Loucy (cell line): Measurements from ENCODE around the gene SLC31A2.

ENCODE experiments used
- H2AFZ ChIP-seq: fragments of 200-600 bp; sonication (generic); 2 replicates; pipeline ENCODE4 v1.6.0; 2016; ENCODE audit warnings: antibody characterized with exemption, mild to moderate bottlenecking, low read length, moderate library complexity
- H3F3A ChIP-seq: fragments of 200-600 bp; 2 replicates; pipeline ENCODE4 v1.6.0; 2016; ENCODE audit warnings: antibody characterized with exemption, low read depth, mild to moderate bottlenecking
- H3K27me3 ChIP-seq: fragments of 200-600 bp; sonication (generic); 2 replicates; pipeline ENCODE4 v1.6.1; 2014; ENCODE audit warnings: low read length, mild to moderate bottlenecking; ENCODE audit not compliant: insufficient read depth, poor library complexity, severe bottlenecking
- H3K36me3 ChIP-seq: fragments of 200-600 bp; sonication (generic); 2 replicates; pipeline ENCODE4 v1.6.1; 2016; ENCODE audit warnings: low read length; ENCODE audit not compliant: insufficient read depth
- H3K4me1 ChIP-seq: fragments of 200-600 bp; sonication (generic); 2 replicates; pipeline ENCODE4 v1.5.1; 2014; ENCODE audit warnings: low read length, mild to moderate bottlenecking; ENCODE audit not compliant: insufficient read depth, poor library complexity, severe bottlenecking
- H3K4me2 ChIP-seq: fragments of 200-600 bp; sonication (generic); 2 replicates; pipeline ENCODE4 v1.6.0; 2014; ENCODE audit warnings: antibody characterized with exemption, low read length, low read depth, mild to moderate bottlenecking; ENCODE audit not compliant: poor library complexity, severe bottlenecking
- H3K4me3 ChIP-seq: fragments of 200-600 bp; sonication (generic); 2 replicates; pipeline ENCODE4 v1.5.1; 2014; ENCODE audit warnings: low read length, mild to moderate bottlenecking, mixed read lengths; ENCODE audit not compliant: poor library complexity, severe bottlenecking
- H3K79me2 ChIP-seq: fragments of 200-600 bp; sonication (generic); 2 replicates; pipeline ENCODE4 v1.6.1; 2014; ENCODE audit warnings: low read length; ENCODE audit not compliant: insufficient read depth
- H3K9ac ChIP-seq: fragments of 200-600 bp; sonication (generic); 2 replicates; pipeline ENCODE4 v1.6.0; 2014; ENCODE audit warnings: mild to moderate bottlenecking, low read depth, low read length, moderate library complexity; ENCODE audit not compliant: poor library complexity, severe bottlenecking
- H3K9me2 ChIP-seq: fragments of 200-600 bp; sonication (generic); replicated peaks from 2 replicates; pipeline ENCODE4 v1.6.1; 2016; ENCODE audit warnings: low read depth, low read length, mixed read lengths
- H3K9me3 ChIP-seq: fragments of 200-600 bp; sonication (generic); 2 replicates; pipeline ENCODE4 v1.6.1; 2014; ENCODE audit warnings: mild to moderate bottlenecking, antibody characterized with exemption, low read length, low read depth; ENCODE audit not compliant: insufficient read depth
- H4K20me1 ChIP-seq: fragments of 200-600 bp; sonication (generic); 2 replicates; pipeline ENCODE4 v1.6.0; 2014; ENCODE audit warnings: antibody characterized with exemption, low read length, mild to moderate bottlenecking; ENCODE audit not compliant: insufficient read depth, poor library complexity, severe bottlenecking
- CTCF ChIP-seq: fragments of 200-600 bp; sonication (generic); conservative IDR thresholded peaks from 2 replicates; pipeline ENCODE4 v1.5.1; 2014; ENCODE audit warnings: mild to moderate bottlenecking, antibody characterized with exemption, low read length
- EZH2phosphoT487 ChIP-seq: fragments of 200-600 bp; IDR thresholded peaks from 2 replicates; pipeline ENCODE4 v1.6.1; 2018; ENCODE audit warnings: antibody characterized with exemption, mild to moderate bottlenecking, moderate library complexity, borderline replicate concordance

Gene SLC31A2

GRCh38 chr9:113154471-113154870, 3.7 kb downstream of the SLC31A2 start:
- H3K4me3 ChIP-seq: no peak overlapping the region
- no peaks in the 10 kb centered on the region for H3K9me3 ChIP-seq
- H3K9me2 ChIP-seq: no peaks in the 10 kb centered on the region
- no peaks in the 10 kb centered on the region for H3F3A ChIP-seq
- no peaks in the 10 kb centered on the region for H3K79me2 ChIP-seq
- no peaks in the 10 kb centered on the region for H3K27me3 ChIP-seq
- TF ChIP-seq EZH2phosphoT487 (no peak), CTCF (no peak)
- H3K9ac ChIP-seq: no peak overlapping the region
- H3K4me2 ChIP-seq: no peak overlapping the region
- no peak overlapping the region for H2AFZ ChIP-seq
- no peaks in the 10 kb centered on the region for H3K36me3 ChIP-seq
- H3K4me1 ChIP-seq: peaks cover 33% of the 10 kb centered on the region
- H4K20me1 ChIP-seq: no peaks in the 10 kb centered on the region

DNA sequence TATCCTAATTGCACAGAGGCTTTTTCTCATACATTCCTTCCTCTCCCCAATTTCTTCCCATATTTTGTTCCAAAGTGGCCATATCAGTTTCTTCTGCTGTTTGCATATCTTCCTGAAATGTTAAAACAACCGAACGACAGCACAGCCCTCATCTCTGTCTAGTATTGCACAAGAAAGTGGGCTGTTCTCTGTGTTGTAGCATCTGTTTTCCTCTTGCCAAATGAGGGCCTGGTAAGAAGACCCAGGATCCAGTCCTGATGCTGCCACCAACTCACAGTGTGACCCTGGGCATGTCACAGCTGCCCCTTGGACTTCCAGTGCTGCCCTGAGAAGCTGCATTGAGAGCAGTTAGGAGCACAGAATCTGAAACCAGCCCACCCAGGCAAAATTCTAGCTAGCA, 4.1 kb downstream of the SLC31A2 start:
- TF ChIP-seq EZH2phosphoT487: no peak
- TF ChIP-seq CTCF: no peak
- Histone ChIP-seq H3F3A (no peaks in the 10 kb centered on the region), H3K4me3 (no peak overlapping the region), H3K27me3 (no peaks in the 10 kb centered on the region), H3K4me2 (no peak overlapping the region), H4K20me1 (no peaks in the 10 kb centered on the region), H3K9ac (no peak overlapping the region), H3K9me3 (no peaks in the 10 kb centered on the region), H3K36me3 (no peaks in the 10 kb centered on the region), H3K79me2 (no peaks in the 10 kb centered on the region), H3K4me1 (peaks cover 33% of the 10 kb centered on the region), H2AFZ (no peak overlapping the region), H3K9me2 (no peaks in the 10 kb centered on the region)

GRCh38 chr9:113155911-113156588, 5.2 kb downstream of the SLC31A2 start:
- Histone ChIP-seq H3K9me3 (no peaks in the 10 kb centered on the region), H3K9ac (peak overlapping the region; percentile 16), H3K4me3 (no peak overlapping the region), H3K36me3 (no peaks in the 10 kb centered on the region), H3K4me2 (no peak overlapping the region), H4K20me1 (no peaks in the 10 kb centered on the region), H3F3A (no peaks in the 10 kb centered on the region), H3K27me3 (no peaks in the 10 kb centered on the region), H3K4me1 (peaks cover 27% of the 10 kb centered on the region), H3K9me2 (no peaks in the 10 kb centered on the region), H2AFZ (no peak overlapping the region), H3K79me2 (no peaks in the 10 kb centered on the region)
- TF ChIP-seq CTCF: no peak
- TF ChIP-seq EZH2phosphoT487: no peak
